ENCODE data around the gene OR4D1.

DNA sequence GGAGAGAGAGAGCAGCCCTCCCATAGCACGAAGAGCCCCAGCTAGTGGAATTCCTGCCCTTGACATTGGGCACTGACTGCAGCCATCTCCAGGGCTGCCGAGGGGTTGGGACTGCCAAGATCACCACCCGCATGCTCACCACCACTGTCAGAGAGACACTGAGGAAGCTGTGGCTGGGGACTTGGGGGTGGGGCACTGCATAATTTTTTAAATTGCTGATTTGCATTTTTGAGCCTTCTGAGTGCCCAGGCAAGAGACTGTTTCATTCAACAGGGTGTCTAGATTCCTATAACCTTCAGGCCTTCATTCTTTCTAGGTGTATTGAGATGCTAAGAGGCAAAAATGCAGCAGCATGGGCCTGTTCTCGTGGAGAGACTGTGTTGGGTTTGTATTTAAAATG is 35.3 kb downstream of the OR4D1 start:
- TF ChIP-seq, protein P1, sequence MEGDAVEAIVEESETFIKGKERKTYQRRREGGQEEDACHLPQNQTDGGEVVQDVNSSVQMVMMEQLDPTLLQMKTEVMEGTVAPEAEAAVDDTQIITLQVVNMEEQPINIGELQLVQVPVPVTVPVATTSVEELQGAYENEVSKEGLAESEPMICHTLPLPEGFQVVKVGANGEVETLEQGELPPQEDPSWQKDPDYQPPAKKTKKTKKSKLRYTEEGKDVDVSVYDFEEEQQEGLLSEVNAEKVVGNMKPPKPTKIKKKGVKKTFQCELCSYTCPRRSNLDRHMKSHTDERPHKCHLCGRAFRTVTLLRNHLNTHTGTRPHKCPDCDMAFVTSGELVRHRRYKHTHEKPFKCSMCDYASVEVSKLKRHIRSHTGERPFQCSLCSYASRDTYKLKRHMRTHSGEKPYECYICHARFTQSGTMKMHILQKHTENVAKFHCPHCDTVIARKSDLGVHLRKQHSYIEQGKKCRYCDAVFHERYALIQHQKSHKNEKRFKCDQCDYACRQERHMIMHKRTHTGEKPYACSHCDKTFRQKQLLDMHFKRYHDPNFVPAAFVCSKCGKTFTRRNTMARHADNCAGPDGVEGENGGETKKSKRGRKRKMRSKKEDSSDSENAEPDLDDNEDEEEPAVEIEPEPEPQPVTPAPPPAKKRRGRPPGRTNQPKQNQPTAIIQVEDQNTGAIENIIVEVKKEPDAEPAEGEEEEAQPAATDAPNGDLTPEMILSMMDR (IDR thresholded peaks at IDR 0.05; ENCODE audit: insufficient read depth, low read length, poor library complexity, severe bottlenecking): no peak
- TF ChIP-seq EZH2phosphoT487 (conservative IDR thresholded peaks at IDR 0.05; ENCODE audit: low read length): no peak
